HL-60 (cell line): Measurements from ENCODE around the gene KRTAP5-7.

ENCODE experiments used
- DNase-seq, 2 experiments: peaks; one replicate each; pipeline ENCODE4 v3.0.0-alpha.2; 2010 to 2020; ENCODE audit warnings: low read depth in 1 of 2, low spot score in 1 of 2
- H3K27ac ChIP-seq: fragments of 250-450 bp; sonication (Bioruptor Pico); replicated peaks from 2 replicates; pipeline ENCODE4 v1.5.1; 2020; ENCODE audit warnings: mild to moderate bottlenecking, moderate library complexity
- H3K27me3 ChIP-seq: fragments of 250-450 bp; sonication (Bioruptor Pico); 2 replicates; pipeline ENCODE4 v1.5.1; 2021; ENCODE audit warnings: mild to moderate bottlenecking, moderate library complexity; ENCODE audit not compliant: insufficient read depth, poor library complexity, severe bottlenecking
- H3K4me3 ChIP-seq: replicated peaks from 2 replicates; pipeline ENCODE4 v1.5.1; 2011; ENCODE audit warnings: mild to moderate bottlenecking, control low read depth, low read length; ENCODE audit not compliant: insufficient read depth
- GABPA ChIP-seq: IDR thresholded peaks from 2 replicates; pipeline ENCODE4 v1.6.1; 2012; ENCODE audit warnings: low read depth
- POLR2AphosphoS5 ChIP-seq: IDR thresholded peaks from 2 replicates; pipeline ENCODE4 v1.6.1; 2012; ENCODE audit warnings: low read depth
- SPI1 ChIP-seq: IDR thresholded peaks from 2 replicates; pipeline ENCODE4 v1.6.1; 2012; ENCODE audit warnings: low read depth, mild to moderate bottlenecking, borderline replicate concordance
- TF ChIP-seq, protein P1 (sequence below): IDR thresholded peaks from one replicate; pipeline ENCODE4 v1.5.1; 2011; ENCODE audit warnings: low read length, control low read depth, inconsistent platforms; ENCODE audit not compliant: insufficient read depth
- TF ChIP-seq, protein P2 (sequence below): IDR thresholded peaks from 2 replicates; pipeline ENCODE4 v1.6.1; 2012; ENCODE audit warnings: low read depth; ENCODE audit not compliant: insufficient replicate concordance

Gene KRTAP5-7

DNA sequence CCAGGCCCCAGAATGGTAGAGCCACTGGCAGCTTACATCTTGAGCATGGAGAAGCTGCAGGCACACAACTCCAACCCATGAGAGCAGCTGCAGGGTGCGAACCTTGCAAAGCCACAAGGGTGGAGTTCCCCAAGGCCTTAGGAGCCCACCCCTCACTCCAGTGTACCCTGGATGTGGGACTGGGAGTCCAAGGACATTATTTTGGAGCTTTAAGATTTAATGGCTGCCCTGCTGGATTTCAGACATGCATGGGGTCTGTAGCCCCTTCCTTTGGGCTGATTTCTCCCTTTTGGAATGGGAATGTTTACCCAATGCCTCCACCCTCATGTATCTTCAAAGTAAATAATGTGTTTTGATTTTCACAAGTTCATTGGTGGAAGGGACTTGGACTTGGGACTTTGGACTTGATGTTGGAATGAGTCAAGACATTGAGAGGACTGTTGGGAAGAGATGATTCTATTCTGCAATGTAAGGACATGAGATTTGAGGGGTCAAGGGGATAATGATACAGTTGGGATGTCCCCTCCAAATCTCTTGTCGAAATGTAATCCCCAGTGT, 1.1 kb upstream of the KRTAP5-7 start:
- no peak for TF ChIP-seq SPI1
- TF ChIP-seq, protein P1, sequence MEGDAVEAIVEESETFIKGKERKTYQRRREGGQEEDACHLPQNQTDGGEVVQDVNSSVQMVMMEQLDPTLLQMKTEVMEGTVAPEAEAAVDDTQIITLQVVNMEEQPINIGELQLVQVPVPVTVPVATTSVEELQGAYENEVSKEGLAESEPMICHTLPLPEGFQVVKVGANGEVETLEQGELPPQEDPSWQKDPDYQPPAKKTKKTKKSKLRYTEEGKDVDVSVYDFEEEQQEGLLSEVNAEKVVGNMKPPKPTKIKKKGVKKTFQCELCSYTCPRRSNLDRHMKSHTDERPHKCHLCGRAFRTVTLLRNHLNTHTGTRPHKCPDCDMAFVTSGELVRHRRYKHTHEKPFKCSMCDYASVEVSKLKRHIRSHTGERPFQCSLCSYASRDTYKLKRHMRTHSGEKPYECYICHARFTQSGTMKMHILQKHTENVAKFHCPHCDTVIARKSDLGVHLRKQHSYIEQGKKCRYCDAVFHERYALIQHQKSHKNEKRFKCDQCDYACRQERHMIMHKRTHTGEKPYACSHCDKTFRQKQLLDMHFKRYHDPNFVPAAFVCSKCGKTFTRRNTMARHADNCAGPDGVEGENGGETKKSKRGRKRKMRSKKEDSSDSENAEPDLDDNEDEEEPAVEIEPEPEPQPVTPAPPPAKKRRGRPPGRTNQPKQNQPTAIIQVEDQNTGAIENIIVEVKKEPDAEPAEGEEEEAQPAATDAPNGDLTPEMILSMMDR: no peak
- TF ChIP-seq POLR2AphosphoS5: no peak
- TF ChIP-seq, protein P2, sequence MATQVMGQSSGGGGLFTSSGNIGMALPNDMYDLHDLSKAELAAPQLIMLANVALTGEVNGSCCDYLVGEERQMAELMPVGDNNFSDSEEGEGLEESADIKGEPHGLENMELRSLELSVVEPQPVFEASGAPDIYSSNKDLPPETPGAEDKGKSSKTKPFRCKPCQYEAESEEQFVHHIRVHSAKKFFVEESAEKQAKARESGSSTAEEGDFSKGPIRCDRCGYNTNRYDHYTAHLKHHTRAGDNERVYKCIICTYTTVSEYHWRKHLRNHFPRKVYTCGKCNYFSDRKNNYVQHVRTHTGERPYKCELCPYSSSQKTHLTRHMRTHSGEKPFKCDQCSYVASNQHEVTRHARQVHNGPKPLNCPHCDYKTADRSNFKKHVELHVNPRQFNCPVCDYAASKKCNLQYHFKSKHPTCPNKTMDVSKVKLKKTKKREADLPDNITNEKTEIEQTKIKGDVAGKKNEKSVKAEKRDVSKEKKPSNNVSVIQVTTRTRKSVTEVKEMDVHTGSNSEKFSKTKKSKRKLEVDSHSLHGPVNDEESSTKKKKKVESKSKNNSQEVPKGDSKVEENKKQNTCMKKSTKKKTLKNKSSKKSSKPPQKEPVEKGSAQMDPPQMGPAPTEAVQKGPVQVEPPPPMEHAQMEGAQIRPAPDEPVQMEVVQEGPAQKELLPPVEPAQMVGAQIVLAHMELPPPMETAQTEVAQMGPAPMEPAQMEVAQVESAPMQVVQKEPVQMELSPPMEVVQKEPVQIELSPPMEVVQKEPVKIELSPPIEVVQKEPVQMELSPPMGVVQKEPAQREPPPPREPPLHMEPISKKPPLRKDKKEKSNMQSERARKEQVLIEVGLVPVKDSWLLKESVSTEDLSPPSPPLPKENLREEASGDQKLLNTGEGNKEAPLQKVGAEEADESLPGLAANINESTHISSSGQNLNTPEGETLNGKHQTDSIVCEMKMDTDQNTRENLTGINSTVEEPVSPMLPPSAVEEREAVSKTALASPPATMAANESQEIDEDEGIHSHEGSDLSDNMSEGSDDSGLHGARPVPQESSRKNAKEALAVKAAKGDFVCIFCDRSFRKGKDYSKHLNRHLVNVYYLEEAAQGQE: no peak

DNA sequence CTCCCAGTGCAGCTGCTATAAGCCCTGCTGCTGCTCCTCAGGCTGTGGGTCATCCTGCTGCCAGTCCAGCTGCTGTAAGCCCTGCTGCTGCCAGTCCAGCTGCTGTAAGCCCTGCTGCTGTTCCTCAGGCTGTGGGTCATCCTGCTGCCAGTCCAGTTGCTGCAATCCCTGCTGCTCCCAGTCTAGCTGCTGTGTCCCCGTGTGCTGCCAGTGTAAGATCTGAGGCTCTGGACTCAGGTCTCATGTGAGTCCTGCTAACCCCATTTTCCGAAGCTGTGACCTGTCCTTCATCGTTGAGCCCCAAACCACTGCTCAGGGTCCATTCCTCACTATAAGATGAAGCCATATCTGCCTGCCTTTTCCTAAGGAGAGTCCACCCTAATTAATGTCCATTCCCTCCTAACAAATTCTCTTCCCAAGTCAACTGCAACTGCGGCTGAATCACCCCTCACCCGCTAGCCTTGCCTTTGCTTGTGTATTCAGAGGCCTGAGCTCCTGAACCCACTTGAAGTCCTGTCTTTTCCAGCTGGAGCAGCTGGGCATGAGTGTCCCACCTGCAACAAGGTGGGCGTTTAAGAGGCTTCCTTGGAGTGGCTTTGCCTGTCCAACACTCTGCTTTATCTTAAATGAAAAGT, 626 bp downstream of the KRTAP5-7 start:
- Histone ChIP-seq H3K27me3 (no peaks in the 10 kb centered on the region), H3K4me3 (no peak overlapping the region), H3K27ac (no peak overlapping the region)
- DNase-seq: no peak
- TF ChIP-seq SPI1 (no peak), GABPA (no peak), POLR2AphosphoS5 (no peak)
- TF ChIP-seq, protein P2: no peak
- TF ChIP-seq, protein P1: no peak

More for the DNA sequence above, 1.1 kb upstream of the KRTAP5-7 start:
- no peak for DNase-seq
- Histone ChIP-seq H3K27ac (no peak overlapping the region), H3K27me3 (no peaks in the 10 kb centered on the region), H3K4me3 (no peak overlapping the region)

DNA sequence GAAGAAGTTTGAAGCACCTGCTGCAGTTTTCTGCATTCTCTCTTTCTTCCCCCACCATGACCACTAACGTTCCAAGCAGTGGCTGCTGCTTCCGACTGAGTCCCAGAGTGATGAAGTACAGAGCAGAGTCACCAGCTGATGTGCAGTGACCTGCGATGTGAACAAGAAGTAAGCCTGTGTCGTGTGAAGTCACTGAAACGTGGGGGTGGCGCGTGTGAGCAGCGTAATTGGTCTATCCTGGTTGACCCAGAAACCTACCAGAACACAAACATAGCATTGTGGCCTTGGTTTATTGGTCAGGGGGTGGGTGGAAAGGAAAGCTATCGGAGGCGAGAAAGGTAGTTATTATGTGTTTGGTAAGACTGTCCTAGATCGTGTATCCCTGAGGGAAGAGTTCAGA, 3.5 kb downstream of the KRTAP5-7 start:
- TF ChIP-seq, protein P2: no peak
- no peak for TF ChIP-seq GABPA
- TF ChIP-seq, protein P1: no peak
- Histone ChIP-seq H3K27me3 (no peaks in the 10 kb centered on the region), H3K4me3 (no peak overlapping the region), H3K27ac (no peak overlapping the region)
- no peak for DNase-seq
